Mucosa of rectum (tissue), 2 donors: ENCODE data around the gene NOB1.
"Not testable (repeated sequence)": the region's sequence is repeated elsewhere in the genome, so short reads cannot be mapped to it uniquely, and the experiment has no call there.

Experiments
- H3K27ac ChIP-seq, 2 donors: one replicate each; pipeline ENCODE4 v1.7.0; 2013; ENCODE audit warnings: inconsistent platforms in 2 of 2, low read depth in 2 of 2, low read length in 2 of 2
- H3K27me3 ChIP-seq, 2 donors: one replicate each; pipeline ENCODE4 v1.7.0; 2013; ENCODE audit warnings: low read length in 2 of 2; ENCODE audit not compliant: control insufficient read depth in 2 of 2, insufficient read depth in 2 of 2
- H3K36me3 ChIP-seq, 2 donors: one replicate each; pipeline ENCODE4 v1.7.0; 2013; ENCODE audit warnings: low read length in 2 of 2; ENCODE audit not compliant: control insufficient read depth in 2 of 2, insufficient read depth in 2 of 2
- H3K4me1 ChIP-seq, 2 donors: one replicate each; pipeline ENCODE4 v1.7.0; 2013; ENCODE audit warnings: low read length in 2 of 2, mild to moderate bottlenecking in 1 of 2; ENCODE audit not compliant: control insufficient read depth in 2 of 2, insufficient read depth in 2 of 2
- H3K4me3 ChIP-seq, 2 donors: one replicate each; pipeline ENCODE4 v1.7.0; 2013; ENCODE audit warnings: low read length in 2 of 2
- H3K9ac ChIP-seq, 2 donors: one replicate each; pipeline ENCODE4 v1.7.0; 2013; ENCODE audit warnings: low read length in 2 of 2, low read depth in 1 of 2, mild to moderate bottlenecking in 1 of 2
- H3K9me3 ChIP-seq, 2 donors: one replicate each; pipeline ENCODE4 v1.7.0; 2013; ENCODE audit warnings: low read length in 2 of 2; ENCODE audit not compliant: control insufficient read depth in 2 of 2
- donor health status: healthy.
- donor health status: Normal muscosa, but diverticular disease.

NOB1 gene

GRCh38 chr16:69761983-69762813, 7.5 kb upstream of the NOB1 start, which contains the start of gene WWP2:
Gene WWP2 (plus strand): TSS chr16:69762332. CDS start chr16:69787011, 24,679 bp downstream.
- Histone ChIP-seq H3K36me3 (no peaks in the 10 kb centered on the region), H3K4me3 (peak within 1 kb of the TSS; percentile 93 to 99), H3K27ac (peak within 1 kb of the TSS; percentile 97 to 98), H3K9ac (peak within 1 kb of the TSS; percentile 94 to 97), H3K4me1 (peaks cover 13 to 15% of the 10 kb centered on the region in 2 donors), H3K9me3 (no peaks in the 10 kb centered on the region), H3K27me3 (no peaks in the 10 kb centered on the region)

GRCh38 chr16:69757375-69757774, 2.6 kb upstream of the NOB1 start:
- H3K4me1 ChIP-seq: peaks cover 6 to 21% of the 10 kb centered on the region in 2 donors
- H3K9ac ChIP-seq, H3K27ac ChIP-seq, H3K4me3 ChIP-seq, H3K36me3 ChIP-seq, H3K27me3 ChIP-seq, H3K9me3 ChIP-seq: not testable (repeated sequence)

GRCh38 chr16:69756705-69757104, 2.0 kb upstream of the NOB1 start:
- Histone ChIP-seq H3K27me3 (no peaks in the 10 kb centered on the region), H3K9ac (no peak overlapping the region), H3K9me3 (no peaks in the 10 kb centered on the region)

DNA sequence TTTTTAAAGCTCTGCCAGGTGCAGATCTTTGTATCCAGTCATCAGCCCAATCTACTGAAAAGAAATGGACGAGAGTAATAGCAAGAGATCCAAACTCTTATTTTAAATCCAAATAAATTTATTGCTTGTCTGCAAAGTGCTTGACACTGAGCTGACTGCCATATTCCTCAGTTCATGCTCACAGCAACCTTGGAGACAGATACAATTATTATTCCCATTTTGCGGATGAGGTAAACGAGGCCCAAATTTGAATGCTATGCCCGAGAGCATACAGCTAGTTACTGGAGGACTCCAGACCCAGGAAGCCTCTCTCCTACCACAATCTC, 620 bp downstream of the NOB1 start:
- H3K36me3 ChIP-seq: peaks cover 3 to 14% of the 10 kb centered on the region in 2 donors
- H3K4me1 ChIP-seq: peaks cover 0 to 16% of the 10 kb centered on the region in 2 donors
- no peaks in the 10 kb centered on the region for H3K27me3 ChIP-seq
- peak overlapping the region; percentile 85 to 98 for H3K4me3 ChIP-seq
- H3K9me3 ChIP-seq: no peaks in the 10 kb centered on the region
- peak overlapping the region; percentile 56 to 58 for H3K27ac ChIP-seq
- peak overlapping the region; percentile 76 to 90 for H3K9ac ChIP-seq

More at GRCh38 chr16:69756705-69757104, 2.0 kb upstream of the NOB1 start:
- H3K36me3 ChIP-seq: peaks cover 0 to 3% of the 10 kb centered on the region in 2 donors
- no peak overlapping the region for H3K27ac ChIP-seq
- no peak overlapping the region for H3K4me3 ChIP-seq
- peaks cover 3 to 18% of the 10 kb centered on the region in 2 donors for H3K4me1 ChIP-seq

- no peak overlapping the region for H3K9ac ChIP-seq
- peaks cover 45 to 60% of the 10 kb centered on the region in 2 donors for H3K36me3 ChIP-seq
- H3K27me3 ChIP-seq: no peaks in the 10 kb centered on the region
- peaks cover 0 to 6% of the 10 kb centered on the region in 2 donors for H3K4me1 ChIP-seq
- H3K9me3 ChIP-seq: no peaks in the 10 kb centered on the region
- H3K4me3 ChIP-seq: no peak overlapping the region
- no peak overlapping the region for H3K27ac ChIP-seq
These were observed 5.9 kb downstream of the NOB1 start for GRCh38 chr16:69748694-69749345.

DNA sequence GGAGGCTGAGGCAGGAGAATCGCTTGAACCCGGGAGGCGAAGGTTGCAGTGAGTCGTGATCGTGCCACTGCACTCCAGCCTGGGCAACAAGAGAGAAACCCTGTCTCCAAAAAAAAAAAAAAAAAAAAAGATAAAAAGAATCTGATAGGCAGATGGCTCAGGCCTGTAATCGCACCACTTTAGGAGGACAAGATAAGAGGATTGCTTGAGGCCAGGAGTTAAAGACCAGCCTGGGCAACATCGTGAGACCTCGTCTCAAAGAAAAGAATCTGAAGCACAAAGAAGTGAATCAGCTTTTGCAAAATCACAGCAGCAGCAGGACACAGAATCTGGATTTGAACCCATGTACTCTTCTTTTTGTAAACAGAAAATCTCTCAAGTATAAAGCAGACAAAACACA, 7.6 kb downstream of the NOB1 start:
- Histone ChIP-seq H3K36me3 (peaks cover 57 to 75% of the 10 kb centered on the region in 2 donors), H3K9ac (no peak overlapping the region)

DNA sequence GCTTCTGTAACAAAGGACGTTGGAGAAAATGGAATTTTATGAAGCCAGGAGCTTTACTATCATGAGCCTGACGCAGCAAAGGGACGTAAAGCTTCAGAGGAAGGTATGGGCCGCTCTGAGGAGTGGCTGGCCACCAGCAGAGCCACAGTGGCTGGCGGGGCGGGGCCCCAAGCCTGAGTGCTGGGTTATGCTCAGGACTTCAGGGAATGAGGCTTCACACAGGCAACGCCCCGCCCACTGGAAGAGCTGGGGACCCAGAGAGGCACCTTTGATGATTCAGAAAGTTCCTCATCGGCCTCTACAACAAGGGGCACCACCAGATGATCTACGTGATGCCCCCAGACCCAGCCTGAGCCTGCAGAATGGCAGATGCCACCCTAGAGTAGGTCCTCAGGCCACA, 8.8 kb downstream of the NOB1 start:
- Histone ChIP-seq H3K36me3 (peaks cover 63 to 78% of the 10 kb centered on the region in 2 donors), H3K4me3 (no peak overlapping the region), H3K4me1 (peaks cover 11 to 13% of the 10 kb centered on the region in 2 donors), H3K9ac (no peak overlapping the region), H3K9me3 (no peaks in the 10 kb centered on the region), H3K27me3 (no peaks in the 10 kb centered on the region), H3K27ac (no peak overlapping the region)

More for the DNA sequence above, 7.6 kb downstream of the NOB1 start:
- Histone ChIP-seq H3K27me3 (no peaks in the 10 kb centered on the region), H3K4me1 (peaks cover 5 to 7% of the 10 kb centered on the region in 2 donors), H3K4me3 (no peak overlapping the region), H3K27ac (no peak overlapping the region), H3K9me3 (no peaks in the 10 kb centered on the region)

GRCh38 chr16:69745232-69745612, 9.5 kb downstream of the NOB1 start:
- H3K27me3 ChIP-seq: no peaks in the 10 kb centered on the region
- H3K9ac ChIP-seq: no peak overlapping the region
- peaks cover 67 to 75% of the 10 kb centered on the region in 2 donors for H3K36me3 ChIP-seq
- H3K27ac ChIP-seq: no peak overlapping the region
- H3K4me1 ChIP-seq: peaks cover 11 to 13% of the 10 kb centered on the region in 2 donors
- no peak overlapping the region for H3K4me3 ChIP-seq
- H3K9me3 ChIP-seq: no peaks in the 10 kb centered on the region

- H3K9me3 ChIP-seq: no peaks in the 10 kb centered on the region
- H3K9ac ChIP-seq: no peak overlapping the region
- H3K27ac ChIP-seq: no peak overlapping the region
- peaks cover 11 to 13% of the 10 kb centered on the region in 2 donors for H3K4me1 ChIP-seq
- peaks cover 71 to 74% of the 10 kb centered on the region in 2 donors for H3K36me3 ChIP-seq
- H3K4me3 ChIP-seq: no peak overlapping the region
- H3K27me3 ChIP-seq: no peaks in the 10 kb centered on the region
These were observed 10.1 kb downstream of the NOB1 start for GRCh38 chr16:69744363-69745231.
